Eye (tissue), 1 donor: ENCODE measurements around the gene MED13.
"Not testable (repeated sequence)": the region's sequence is repeated elsewhere in the genome, so short reads cannot be mapped to it uniquely, and the experiment has no call there.

Experiments used
- DNase-seq: peaks from one replicate; pipeline ENCODE4 v3.0.0-alpha.2; 2015

MED13 gene

DNA sequence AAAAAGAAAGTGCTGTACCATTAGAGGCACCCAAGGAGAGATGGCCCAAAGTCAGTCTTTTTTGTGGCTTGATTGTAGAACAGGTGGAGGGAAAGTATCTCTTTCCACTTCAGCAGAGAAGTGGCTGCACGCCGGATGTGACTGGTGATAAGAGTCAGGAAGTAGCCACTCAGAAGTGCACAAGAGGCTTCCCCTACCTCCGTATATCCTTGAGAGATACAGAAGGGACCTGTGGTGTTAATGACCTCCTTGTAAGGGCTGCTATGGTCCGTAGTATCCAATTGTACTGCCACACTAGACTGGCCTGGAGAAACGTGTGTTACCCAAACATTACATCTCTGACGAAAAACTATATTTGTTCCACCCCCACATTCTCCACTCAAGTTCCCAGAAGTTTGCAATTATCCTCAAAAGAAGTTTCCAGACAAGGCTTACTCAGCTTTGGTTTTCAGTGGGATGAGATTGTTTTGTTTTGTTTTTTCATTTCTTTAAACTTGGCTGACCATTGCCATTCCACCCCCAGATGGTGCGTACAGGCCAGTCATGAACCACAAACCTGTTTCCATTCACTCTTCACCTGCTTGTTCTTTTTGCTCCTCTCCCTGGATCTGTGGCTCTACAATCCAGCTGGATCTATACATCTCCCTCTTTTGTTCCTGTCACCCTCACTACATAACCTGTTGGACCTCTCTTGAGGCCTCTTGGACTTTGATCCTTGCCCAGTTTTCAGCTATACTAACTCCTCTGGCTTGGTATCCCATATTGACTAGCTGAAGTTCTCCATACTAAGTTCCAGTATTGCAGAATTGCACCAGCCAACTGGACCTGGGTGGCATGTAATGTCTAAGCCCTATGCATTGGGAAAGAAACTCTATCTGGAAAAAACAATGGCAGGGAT, 20.7 kb upstream of the MED13 start:
- no peak for DNase-seq

DNA sequence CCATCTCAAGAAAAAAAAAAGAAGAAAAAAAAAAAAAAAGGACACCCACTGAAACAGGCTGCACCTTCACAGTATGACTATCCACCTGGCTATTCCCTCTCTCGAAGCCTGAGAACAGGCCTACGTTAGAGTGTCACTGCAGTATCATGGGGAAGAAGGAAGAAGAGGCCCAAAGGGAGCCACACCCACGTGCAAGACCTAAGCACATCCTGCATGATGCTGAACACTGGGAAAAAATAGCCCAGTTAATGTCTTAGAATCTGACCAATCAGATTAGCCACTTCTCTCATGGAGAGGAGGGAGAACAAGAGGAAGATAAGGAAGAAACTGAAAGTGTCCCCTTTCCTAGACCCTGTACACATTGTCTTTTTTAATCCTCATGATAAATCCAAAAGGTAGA, 19.5 kb upstream of the MED13 start:
- no peak for DNase-seq

DNA sequence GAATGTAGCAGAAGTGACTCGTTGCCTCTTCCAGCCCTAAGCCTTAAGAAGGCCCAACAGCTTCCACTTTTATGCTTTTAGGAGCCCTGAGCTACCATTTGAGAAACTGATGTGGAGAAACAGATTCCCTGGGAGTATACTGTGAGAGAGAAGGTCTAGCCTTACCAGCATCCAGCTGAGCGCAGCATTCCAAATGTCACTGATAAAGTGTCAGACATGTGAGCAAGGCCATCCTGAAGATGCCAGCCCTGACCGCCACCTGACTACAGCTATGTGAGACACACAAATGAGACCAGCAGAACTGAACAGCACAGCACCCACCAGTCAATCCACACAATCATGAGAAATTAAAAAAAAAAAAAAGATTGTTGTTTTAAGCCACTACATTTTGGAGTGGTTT, 18.6 kb upstream of the MED13 start:
- no peak for DNase-seq

DNA sequence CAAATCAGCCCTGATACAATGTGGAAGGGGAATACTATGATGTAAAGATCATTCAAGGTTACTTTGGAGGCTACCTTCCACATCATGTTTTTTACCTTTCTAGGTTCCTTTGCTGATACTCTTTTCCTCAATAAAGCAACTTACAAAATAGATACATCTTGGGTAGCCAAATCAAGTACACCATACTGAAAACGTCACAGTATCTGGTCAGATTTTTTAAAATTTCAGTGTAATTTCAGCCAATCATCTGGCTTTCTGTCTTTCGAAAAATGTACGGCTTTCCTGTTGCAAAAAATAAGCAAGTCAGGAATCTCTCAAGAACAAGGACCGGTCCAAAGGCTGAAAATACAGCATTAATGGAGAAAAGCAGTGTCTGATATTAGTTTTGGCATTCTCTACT, 15.6 kb upstream of the MED13 start:
- no peak for DNase-seq

DNA sequence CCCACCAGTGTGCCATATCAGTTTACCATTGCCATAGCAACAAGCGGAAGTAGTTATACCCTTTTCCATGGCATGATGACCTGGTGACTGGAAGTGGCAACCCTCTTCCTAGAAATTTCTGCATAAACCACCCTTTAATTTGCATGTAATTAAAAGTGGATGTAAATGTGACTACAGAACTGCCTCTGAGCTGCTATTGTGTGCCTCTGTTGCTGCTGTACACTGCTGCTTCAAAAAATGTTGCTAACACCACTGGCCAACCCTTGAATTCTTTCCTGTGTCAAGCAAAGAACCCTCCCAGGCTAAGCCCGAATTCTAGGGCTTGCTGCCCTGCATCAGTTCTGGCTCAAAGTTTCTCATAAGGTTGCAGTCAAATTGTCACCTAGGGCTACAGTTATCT, 12.9 kb upstream of the MED13 start:
- DNase-seq = no peak

DNA sequence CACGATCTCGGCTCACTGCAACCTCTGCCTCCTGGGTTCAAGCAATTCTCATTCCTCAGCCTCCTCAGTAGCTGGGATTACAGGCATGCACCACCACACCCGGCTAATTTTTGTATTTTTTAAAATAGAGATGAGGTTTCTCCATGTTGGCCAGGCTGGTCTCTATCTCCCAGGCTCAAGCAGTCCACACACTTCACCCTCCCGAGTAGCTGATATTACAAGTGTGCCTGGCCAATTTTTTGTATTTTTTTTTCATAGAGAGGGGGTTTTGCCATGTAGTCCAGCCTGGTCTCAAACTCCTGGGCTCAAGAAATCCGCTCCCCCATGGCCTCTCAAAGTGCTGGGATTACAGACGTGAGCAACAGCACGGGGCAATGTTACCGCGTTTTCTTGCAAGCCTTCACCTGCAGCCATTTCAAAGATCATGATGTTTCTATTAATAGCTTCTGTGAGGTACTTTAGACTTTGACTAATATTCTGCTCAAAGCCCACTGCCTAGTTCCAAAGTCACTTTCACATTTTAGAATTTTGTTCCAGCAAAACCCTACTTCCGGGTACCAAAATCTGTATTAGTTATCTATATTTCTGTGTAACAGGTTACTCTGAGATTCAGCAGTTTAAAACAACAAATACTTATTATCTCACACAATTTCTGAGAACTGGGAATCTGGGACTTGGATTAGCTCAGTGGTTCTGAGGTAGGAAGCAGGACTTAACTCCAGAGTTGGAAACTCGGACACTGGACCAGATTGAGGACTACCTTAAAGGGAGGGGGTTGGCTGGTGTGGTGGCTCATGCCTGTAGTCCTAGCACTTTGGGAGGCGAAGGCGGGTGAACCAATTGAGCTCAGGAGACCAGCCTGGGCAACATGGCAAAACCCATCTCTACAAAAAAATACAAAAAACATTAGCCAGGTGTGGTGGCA, 12.0 kb upstream of the MED13 start:
- DNase-seq = no peak

DNA sequence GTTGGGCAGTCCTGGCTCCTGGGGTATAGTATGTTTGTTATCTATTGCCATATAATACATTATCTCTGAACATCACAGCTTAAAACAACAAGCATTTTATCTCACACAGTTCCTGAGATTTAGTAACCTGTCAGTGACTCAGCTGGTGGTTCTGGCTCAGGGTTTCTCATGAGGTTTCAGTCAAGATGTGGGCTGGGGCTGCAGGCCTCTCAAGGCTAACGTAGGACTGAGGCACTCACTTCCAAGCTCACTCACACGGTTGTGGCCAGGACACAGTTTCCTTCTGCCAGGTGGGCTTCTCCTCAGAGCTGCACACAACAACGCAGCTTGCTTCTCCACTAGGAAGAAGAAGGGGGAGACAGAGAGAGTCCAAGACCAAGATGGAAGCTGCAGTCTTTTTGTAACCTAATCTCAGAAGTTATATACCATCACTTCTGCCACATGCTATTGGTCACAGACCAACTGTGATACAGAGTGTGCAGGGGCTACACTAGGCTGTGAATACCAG, 10.3 kb upstream of the MED13 start:
- no peak for DNase-seq

DNA sequence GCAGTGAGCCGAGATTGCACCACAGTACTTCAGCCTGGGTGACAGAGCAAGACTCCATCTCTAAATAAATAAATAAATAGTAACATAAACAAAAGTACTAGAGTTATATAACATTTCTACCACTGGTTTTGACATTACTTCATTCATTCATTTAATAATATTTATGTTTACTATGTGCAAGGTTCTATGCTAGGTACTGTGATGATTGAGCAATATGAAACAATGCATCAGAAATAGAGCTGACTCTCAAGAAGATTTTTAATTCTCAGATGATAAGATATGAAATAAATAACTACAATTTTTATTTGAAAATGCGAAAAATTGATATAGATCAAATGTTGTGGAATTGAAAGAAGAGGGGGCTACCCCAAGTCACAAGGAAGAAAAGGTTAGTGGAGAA, 8.9 kb upstream of the MED13 start:
- no peak for DNase-seq

DNA sequence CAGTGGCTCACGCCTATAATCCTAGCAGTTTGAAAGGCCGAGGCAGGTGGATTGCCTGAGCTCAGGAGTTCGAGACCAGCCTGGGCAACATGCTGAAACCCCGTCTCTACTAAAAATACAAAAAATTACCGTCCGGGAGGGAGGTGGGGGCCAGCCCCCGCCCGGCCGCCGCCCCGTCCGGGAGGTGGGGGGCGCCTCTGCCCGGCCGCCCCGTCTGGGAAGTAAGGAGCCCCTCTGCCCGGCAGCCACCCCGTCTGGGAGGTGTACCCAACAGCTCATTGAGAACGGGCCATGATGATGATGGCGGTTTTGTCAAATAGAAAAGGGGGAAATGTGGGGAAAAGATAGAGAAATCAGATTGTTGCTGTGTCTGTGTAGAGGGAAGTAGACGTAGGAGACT, 7.8 kb upstream of the MED13 start:
- DNase-seq = not testable (repeated sequence)

DNA sequence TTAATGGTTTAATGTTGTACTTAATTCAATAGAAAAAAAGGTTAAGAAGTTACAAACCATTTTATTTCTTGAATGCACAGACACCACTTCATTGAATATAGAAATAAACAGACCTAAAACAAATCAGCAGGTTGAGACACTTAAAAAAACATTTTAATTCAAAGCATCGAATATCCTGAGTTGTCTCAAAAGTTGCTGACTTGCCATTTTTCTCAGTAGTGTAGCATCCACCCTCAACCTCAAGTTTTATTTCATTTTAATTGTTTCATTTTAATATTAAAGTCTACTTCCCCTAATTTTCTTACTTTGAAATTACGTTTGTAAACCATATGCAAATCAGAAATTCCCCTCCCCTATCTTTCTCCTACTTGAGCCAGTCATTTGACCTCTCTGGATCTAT, 5.8 kb upstream of the MED13 start:
- no peak for DNase-seq

DNA sequence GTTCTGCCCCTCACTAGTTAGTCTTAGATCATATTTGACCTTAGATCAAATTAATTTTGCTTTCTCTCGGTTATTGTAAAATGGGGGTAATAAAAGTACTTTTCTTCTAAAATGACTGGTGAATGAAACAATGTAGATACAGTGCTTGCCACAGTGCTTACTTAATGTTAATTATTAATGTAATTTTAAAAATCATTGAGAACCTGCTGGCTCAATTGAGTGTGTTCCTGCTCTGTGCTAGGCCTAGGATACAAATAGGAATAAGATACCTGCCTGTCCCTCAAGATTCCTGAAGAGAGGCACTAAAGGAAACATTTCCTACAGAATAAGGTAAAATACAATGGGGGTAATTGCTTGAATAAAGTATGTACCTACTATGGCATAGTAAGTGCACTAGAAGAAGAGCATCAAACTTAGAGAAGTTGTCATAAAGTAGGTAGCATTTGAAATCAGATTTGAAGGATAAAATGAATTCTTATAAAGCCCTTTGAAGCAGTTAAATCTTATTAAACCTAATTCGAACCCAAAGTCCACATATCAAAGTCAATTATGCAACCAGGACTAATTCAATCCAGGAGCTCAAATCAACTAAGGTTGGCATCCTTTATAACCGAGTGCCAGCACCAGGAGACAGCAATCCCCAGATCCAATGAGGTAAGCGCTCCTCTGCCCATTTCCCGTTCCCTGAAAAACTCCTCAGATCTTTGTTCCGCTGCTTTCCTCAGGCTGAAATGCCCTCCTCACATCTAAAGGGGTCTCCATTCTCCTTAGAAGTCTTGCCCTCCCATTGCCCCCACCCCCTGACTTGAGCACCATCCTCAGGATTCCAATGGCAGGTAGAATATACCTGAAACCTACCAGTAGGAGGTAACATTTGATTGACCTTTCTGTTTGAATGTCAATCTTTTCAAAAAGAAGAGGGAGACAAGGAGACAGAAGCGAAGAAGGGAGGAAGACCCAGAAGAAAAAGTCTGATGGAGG, 2.4 kb upstream of the MED13 start:
- DNase-seq = no peak

DNA sequence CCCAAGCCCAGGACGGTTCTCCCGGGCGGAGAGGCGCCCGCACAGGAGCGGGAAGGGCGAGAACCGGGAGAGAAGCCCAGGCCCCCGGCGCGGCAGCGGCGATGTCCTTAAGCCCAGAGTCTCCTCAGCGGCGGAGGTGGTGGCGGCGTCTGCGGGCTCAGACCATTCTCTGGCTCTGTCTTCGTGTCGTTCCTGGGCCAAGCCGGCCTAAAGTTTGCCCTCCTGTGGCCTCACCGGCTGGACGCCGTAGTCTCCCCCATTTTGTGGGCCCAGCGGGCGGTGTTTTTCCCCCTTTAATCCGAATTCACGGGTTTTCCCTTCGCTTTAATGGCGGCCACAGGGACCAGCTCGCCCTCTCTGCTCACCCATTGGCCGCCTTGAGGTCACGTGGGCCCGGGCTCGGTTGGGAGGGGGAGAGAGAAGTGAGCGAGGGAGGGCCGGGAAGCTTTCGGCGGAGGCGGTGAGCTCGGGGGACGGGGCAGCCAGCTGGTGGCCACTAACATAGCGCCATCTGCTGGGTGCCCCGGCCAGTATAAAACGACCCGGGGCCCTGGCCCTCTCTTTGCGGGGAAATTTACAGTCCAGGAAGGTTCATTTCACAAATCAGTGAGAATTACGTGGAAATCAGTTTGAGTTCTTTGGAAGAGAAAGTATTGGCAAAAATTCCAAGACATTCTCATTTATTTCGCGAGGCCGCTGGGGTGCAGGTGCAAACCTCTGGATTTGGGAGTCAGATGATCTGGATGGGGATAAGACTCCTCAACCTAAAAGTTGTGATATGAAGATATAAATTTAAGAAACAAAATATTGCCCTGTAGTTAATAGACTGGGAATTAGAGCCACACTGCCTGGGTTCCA, 762 bp upstream of the MED13 start:
- DNase-seq = peak; percentile 99

DNA sequence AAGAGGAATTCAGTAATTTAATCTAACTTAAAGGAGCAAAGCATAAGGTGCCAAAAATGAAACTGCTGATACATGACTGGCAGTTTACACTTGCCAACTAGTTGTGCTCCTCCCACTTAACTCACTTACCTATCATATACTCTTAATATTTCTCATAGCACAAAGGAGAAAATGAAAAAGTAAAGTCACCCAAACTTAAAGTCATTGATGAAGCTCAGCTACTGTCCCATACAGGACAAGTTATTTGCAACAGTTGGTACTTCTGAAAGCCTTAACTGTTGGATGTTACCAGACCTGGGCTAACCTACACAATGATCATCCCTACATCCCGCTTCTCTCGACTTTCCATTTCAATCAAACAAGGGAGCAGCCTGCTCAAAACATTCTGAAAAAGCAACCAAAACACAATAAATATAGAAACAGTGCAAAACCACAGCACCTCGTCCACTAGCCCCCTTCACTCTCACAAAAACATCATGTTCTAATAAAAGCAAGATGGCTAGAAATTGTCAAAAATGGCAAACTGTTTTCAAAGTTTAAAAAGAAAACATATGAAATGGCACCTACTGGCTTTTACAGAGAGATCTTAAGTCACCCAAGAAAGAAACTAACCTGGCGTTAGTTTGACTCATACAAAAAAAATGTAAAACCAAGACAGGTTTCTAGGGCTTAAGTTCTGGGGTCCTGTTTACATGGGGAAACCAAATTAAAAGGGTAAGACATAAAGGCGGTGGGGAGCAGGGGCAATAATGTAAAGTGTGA, 868 bp downstream of the MED13 start:
- DNase-seq = no peak

DNA sequence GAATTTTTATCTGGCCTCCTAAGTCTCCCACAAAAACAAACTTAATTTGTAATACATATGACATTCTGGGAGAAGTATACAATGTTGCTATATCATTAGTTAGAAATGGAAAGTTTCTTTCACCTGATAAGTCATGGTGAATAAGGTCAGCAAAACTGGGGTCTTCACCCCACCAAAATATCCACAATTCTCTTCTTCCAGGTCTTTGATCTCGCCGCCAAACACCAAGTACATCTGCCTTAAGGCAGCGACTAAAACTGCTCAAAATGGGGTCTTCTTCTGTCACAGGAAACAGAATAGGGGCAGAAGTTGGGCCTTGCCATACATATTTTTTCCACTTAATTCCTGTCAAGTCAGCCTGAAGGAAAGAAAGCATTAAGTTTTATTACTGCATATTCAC, 2.1 kb downstream of the MED13 start:
- DNase-seq = peak; percentile 20

DNA sequence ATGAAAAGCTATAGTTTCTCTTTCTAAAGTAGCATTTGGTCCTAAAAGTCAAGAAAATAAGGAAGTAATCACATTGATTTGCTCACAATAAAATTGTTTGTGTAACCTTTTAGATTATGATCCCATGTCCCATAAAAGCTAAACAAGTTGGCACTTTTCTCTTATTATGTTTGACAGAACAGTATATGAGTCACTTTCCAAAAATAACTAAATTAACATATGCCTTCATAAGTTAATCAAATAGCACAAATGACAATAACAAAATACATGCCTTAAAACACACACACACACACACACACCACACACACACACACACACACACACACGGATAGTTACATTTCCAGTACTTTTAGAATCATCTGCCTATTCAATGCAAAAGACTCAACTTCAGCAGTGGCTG, 2.8 kb downstream of the MED13 start:
- DNase-seq = no peak

DNA sequence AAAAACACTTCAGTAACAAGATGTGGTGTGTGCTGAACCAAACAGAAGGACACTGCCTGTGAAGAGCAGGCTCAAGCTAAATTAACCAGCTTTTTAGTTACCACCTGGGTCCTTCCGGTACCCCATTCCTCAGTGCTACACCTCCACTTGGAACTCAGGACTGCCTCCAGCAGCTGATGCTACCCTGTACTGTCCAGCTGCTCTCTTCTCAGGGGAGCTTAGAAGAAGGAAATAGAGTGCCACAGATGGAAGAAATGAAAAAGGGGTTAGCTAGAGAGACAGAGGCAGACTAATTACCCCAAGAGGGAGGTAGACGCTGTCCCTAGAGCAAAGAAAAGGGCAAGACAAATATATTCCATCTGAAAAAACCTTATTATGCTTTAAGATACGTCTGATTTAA, 5.7 kb downstream of the MED13 start:
- peak; percentile 67 for DNase-seq

DNA sequence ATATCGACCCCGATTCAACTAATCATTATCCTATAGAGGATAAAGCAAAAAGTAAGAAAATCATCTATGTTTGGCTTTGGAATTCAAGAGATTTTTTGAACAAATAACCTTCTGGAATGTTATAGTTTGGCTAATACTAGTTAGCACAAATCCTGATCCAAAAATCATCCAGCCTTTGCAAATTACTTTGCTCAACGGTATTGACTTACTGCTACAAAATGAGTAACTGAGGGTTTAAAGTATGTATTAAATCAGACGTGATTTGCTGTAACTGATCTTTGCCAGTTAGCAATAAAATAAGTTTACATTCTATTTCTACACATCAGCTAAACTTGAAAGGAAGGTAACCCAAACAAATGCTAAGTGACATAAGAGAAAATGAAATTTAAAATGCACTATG, 6.5 kb downstream of the MED13 start:
- DNase-seq = no peak

DNA sequence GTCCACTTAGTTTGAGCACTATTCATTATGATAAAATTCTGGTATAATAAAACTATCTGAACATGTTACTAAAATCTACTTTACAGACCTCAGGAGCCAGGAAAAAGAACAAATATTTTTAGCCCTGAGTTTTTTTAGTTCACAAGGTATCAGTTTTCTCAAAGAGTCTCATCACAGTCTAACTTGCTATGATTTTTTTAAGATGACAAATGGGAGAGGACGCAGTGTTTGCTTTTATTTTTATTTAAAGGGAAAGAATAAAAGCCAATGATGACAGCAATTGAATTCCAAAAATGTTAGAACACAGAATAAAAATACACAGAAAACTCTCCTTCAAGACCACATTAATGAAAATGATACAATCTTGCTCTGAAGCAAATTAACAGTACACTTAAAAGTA, 7.4 kb downstream of the MED13 start:
- DNase-seq = no peak

DNA sequence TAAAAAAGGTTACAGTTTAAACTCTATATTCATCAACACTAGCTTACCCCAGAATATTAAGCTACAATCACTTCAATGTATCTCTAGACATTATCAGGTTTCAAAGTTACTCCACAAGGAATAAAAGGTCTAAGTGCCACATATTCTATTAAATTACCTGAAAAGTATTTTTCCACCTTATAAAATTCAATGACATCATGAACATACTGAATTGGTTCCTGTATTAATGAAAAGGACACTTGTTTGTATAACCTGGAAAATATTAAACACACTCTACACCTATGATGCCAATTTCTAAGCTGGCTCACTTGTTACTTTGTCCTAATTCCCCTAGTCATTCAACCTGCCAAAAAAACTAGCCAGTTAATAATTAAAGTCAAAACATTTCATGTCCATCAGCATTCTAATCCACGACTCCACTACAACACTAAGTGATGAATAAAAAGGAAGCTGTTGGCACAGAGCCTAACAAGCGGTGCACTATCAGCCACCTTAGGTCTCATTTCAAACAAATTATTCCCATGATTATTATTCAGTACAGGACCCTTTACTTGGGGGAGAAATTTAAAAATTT, 12.2 kb downstream of the MED13 start:
- DNase-seq = no peak

DNA sequence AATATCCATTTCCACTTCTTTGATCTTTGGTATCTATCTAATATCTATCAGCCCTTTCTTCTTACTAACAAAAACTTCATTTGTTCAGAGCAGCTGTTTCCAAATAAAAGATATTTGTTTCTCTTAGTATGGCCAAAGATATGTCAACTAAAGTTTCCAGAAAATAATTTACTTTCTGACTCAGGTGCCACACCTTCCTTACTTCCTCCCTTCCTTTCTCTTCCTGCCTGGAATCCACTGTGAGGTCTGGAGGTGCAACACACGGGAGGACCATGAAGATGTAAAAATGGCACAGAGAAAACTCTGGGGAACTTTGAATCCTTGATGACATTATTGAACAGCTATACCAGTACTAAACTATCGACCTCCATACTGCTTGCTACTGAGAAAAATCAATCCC, 14.0 kb downstream of the MED13 start:
- DNase-seq = no peak
